HepG2 (cell line): ENCODE results near the gene NACC2. TPM values are rescaled to one million over a fixed set of nuclear protein-coding genes. Genes with fewer than 3 reads are reported as not detected.

ENCODE experiments used
- CAMTA2 ChIP-seq: sonication (generic); formaldehyde crosslinking; IDR thresholded peaks from 2 replicates; pipeline ENCODE4 v1.4.0; 2020; ENCODE audit warnings: mild to moderate bottlenecking, missing genetic modification reagents, borderline replicate concordance
- CENPBD1 ChIP-seq: sonication (generic); formaldehyde crosslinking; IDR thresholded peaks from 2 replicates; pipeline ENCODE4 v1.8.0; 2022; ENCODE audit warnings: missing genetic modification reagents, low read depth, mild to moderate bottlenecking, borderline replicate concordance
- FOXA3 ChIP-seq: IDR thresholded peaks from 2 replicates; pipeline ENCODE4 v1.6.1; 2016; ENCODE audit warnings: missing genetic modification reagents, missing compliant biosample characterization
- FOXK2 ChIP-seq: fragments of 450-650 bp; IDR thresholded peaks from 2 replicates; pipeline ENCODE4 v1.6.1; 2016
- FOXO1 ChIP-seq: sonication (generic); formaldehyde crosslinking; IDR thresholded peaks from 2 replicates; pipeline ENCODE4 v1.4.0; 2020; ENCODE audit warnings: missing genetic modification reagents
- IKZF4 ChIP-seq: sonication (generic); formaldehyde crosslinking; IDR thresholded peaks from 2 replicates; pipeline ENCODE4 v1.5.1; 2020; ENCODE audit warnings: borderline replicate concordance, mild to moderate bottlenecking, low read depth, missing genetic modification reagents; ENCODE audit errors: not compliant biosample characterization
- KDM5A ChIP-seq: fragments of 200-600 bp; sonication (generic); IDR thresholded peaks from 2 replicates; pipeline ENCODE4 v1.7.0; 2018; ENCODE audit warnings: antibody characterized with exemption, mild to moderate bottlenecking, low read length, borderline replicate concordance
- MTA3 ChIP-seq: sonication (generic); formaldehyde crosslinking; IDR thresholded peaks from 2 replicates; pipeline ENCODE4 v1.4.0; 2020; ENCODE audit warnings: missing genetic modification reagents
- RBFOX2 ChIP-seq: fragments of 200-400 bp; formaldehyde crosslinking; IDR thresholded peaks from 2 replicates; pipeline ENCODE4 v1.6.1; 2017; ENCODE audit warnings: low read depth, mild to moderate bottlenecking, low read length
- REPIN1 ChIP-seq: sonication (generic); formaldehyde crosslinking; IDR thresholded peaks from 2 replicates; pipeline ENCODE4 v1.8.0; 2022; ENCODE audit warnings: missing genetic modification reagents, low read depth, mild to moderate bottlenecking, borderline replicate concordance
- SMARCE1 ChIP-seq: fragments of 450-650 bp; IDR thresholded peaks from 2 replicates; pipeline ENCODE4 v1.6.1; 2017; ENCODE audit warnings: borderline replicate concordance
- TBL1XR1 ChIP-seq: fragments of 150-350 bp; IDR thresholded peaks from 2 replicates; pipeline ENCODE4 v1.6.1; 2014; ENCODE audit warnings: borderline replicate concordance, low read length; ENCODE audit not compliant: partially characterized antibody
- TCF7 ChIP-seq: sonication (generic); IDR thresholded peaks from 2 replicates; pipeline ENCODE4 v1.6.1; 2016; ENCODE audit warnings: antibody characterized with exemption, low read depth
- ZBTB14 ChIP-seq: sonication (generic); formaldehyde crosslinking; IDR thresholded peaks from 2 replicates; pipeline ENCODE4 v1.4.0; 2020; ENCODE audit warnings: missing genetic modification reagents
- ZBTB20 ChIP-seq: sonication (generic); formaldehyde crosslinking; IDR thresholded peaks from 2 replicates; pipeline ENCODE4 v1.8.1; 2023; ENCODE audit warnings: missing genetic modification reagents, low read depth, mild to moderate bottlenecking, borderline replicate concordance
- ZFP41 ChIP-seq: sonication (generic); formaldehyde crosslinking; IDR thresholded peaks from 2 replicates; pipeline ENCODE4 v1.4.0; 2020; ENCODE audit warnings: mild to moderate bottlenecking, missing genetic modification reagents, borderline replicate concordance
- ZNF101 ChIP-seq: sonication (generic); formaldehyde crosslinking; IDR thresholded peaks from 2 replicates; pipeline ENCODE4 v1.4.0; 2020; ENCODE audit warnings: mild to moderate bottlenecking, low read depth, missing genetic modification reagents, borderline replicate concordance
- ZNF256 ChIP-seq: sonication (generic); formaldehyde crosslinking; conservative IDR thresholded peaks from 2 replicates; pipeline ENCODE4 v1.4.0; 2020; ENCODE audit warnings: missing genetic modification reagents
- ZNF552 ChIP-seq: sonication (generic); formaldehyde crosslinking; IDR thresholded peaks from 2 replicates; pipeline ENCODE4 v1.9.0; 2022; ENCODE audit warnings: missing genetic modification reagents, mild to moderate bottlenecking, borderline replicate concordance
- ZNF589 ChIP-seq: sonication (generic); formaldehyde crosslinking; conservative IDR thresholded peaks from 2 replicates; pipeline ENCODE4 v1.8.0; 2022; ENCODE audit warnings: mild to moderate bottlenecking, moderate library complexity, missing genetic modification reagents
- ZNF629 ChIP-seq: sonication (generic); formaldehyde crosslinking; conservative IDR thresholded peaks from 2 replicates; pipeline ENCODE4 v1.5.0; 2020; ENCODE audit warnings: missing genetic modification reagents
- ZNF724P ChIP-seq: sonication (generic); formaldehyde crosslinking; IDR thresholded peaks from 2 replicates; pipeline ENCODE4 v1.8.0; 2022; ENCODE audit warnings: missing genetic modification reagents, borderline replicate concordance
- ZNF780A ChIP-seq: sonication (generic); formaldehyde crosslinking; IDR thresholded peaks from 2 replicates; pipeline ENCODE4 v1.8.0; 2022; ENCODE audit warnings: mild to moderate bottlenecking, missing genetic modification reagents, moderate library complexity
- ZNF850 ChIP-seq: sonication (generic); formaldehyde crosslinking; conservative IDR thresholded peaks from 2 replicates; pipeline ENCODE4 v1.9.0; 2021; ENCODE audit warnings: mild to moderate bottlenecking, missing genetic modification reagents
- polyA plus RNA-seq, 8 experiments: library from polyadenylated mRNA; depleted of rRNA in 3 of 8; stranded (reverse) in 7 of 8; unstranded in 1 of 8; fragments of >200 nt; fragmentation: Illumina TruSeq in 4 of 8; extraction: Trizol in 4 of 8; gene quantifications; 2 replicates each; pipeline versions ENCODE4 v1.2.1 to v1.2.3, GENCODE V29; 2011 to 2016; ENCODE audit warnings: low read depth in 4 of 8, missing spikeins in 1 of 8, mixed read lengths in 1 of 8; ENCODE audit not compliant: insufficient read depth in 1 of 8
- total RNA-seq, 5 experiments: library from RNA; depleted of rRNA; stranded (reverse); fragments of >200 nt; fragmentation: Illumina TruSeq; extraction: Trizol; gene quantifications; 2 replicates each; pipeline ENCODE4 v1.2.3, GENCODE V29; 2016; ENCODE audit warnings: low read depth in 1 of 5
- TF ChIP-seq, protein P1 (sequence below): sonication (generic); formaldehyde crosslinking; IDR thresholded peaks from 2 replicates; pipeline ENCODE4 v1.5.1; 2020; ENCODE audit warnings: mild to moderate bottlenecking, missing genetic modification reagents, moderate library complexity
- TF ChIP-seq, protein P2 (sequence below): sonication (generic); formaldehyde crosslinking; IDR thresholded peaks from 2 replicates; pipeline ENCODE4 v1.5.0; 2020; ENCODE audit warnings: mild to moderate bottlenecking, missing genetic modification reagents

Gene NACC2
- total and polyA plus RNA-seq, 2 of the 13 experiments (the other 11 are each of a cell fraction or from before 2014, with no cell fraction given), result 5.9 to 12.3 TPM

DNA sequence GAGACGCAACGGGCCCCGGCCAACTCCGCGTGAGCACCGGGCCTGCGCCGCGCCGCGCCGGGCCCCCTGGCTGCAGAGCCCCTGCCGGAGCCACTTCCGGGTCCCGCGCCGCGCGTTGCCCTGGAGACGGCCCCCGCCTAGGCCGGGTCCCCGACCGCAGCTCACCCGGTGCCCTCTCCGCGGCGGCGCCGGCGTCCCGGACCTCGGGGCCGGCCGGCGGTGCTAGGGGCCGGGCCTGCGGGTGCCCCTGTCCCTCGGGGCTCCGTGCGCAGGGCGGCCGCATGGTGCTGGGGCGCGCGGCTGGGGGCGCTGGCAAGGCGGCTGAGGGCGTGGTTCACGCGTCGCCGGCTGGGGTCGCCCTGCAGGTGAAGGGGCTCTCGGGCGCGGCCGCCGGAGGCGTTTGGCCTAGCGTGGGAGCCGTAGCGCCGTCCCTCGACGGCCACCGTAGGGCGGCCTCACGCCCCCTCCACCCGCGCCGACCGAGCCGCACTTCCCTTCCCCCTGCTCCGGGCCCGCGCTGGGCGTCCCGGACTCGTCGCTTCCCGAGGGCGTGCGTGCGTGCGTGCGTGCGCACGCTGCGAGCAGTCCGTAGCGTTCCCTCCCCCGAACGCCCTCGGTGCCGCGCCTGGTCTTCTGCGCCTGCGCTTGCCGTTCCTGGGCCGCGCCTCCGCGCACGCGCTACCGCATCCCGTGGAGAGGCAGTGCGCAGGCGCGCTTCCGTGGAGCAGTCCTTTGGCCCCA, 23.4 kb upstream of the NACC2 start, which contains the start of gene TMEM250 (continued):
- TF ChIP-seq RBFOX2 (no peak), CENPBD1 (CRISPR knock-in tag) (no peak; the same call in 1 of the 2 replicates), ZNF850 (CRISPR knock-in tag) (no peak), FOXK2 (no peak), FOXO1 (peak; percentile 55), ZNF629 (CRISPR knock-in tag) (no peak), ZFP41 (no peak), ZBTB14 (CRISPR knock-in tag) (peak; percentile 94), MTA3 (CRISPR knock-in tag) (no peak), TBL1XR1 (no peak), FOXA3 (no peak), REPIN1 (CRISPR knock-in tag) (peak; percentile 60), ZNF256 (CRISPR knock-in tag) (no peak), SMARCE1 (no peak), ZNF101 (CRISPR knock-in tag) (no peak; the same call in 1 of the 2 replicates), KDM5A (no peak; the same call in 1 of the 2 replicates), ZBTB20 (CRISPR knock-in tag) (no peak), TCF7 (no peak), ZNF780A (no peak), ZNF552 (CRISPR knock-in tag) (peak; percentile 77; the same call in 1 of the 2 replicates), IKZF4 (CRISPR knock-in tag) (no peak), CAMTA2 (CRISPR knock-in tag) (peak; percentile 25), ZNF724P (0 out of 2 replicates have a peak, but pooled peaks have one; percentile 60), ZNF589 (CRISPR knock-in tag) (0 out of 2 replicates have a peak, but pooled peaks have one; percentile 13)
- TF ChIP-seq, protein P1, sequence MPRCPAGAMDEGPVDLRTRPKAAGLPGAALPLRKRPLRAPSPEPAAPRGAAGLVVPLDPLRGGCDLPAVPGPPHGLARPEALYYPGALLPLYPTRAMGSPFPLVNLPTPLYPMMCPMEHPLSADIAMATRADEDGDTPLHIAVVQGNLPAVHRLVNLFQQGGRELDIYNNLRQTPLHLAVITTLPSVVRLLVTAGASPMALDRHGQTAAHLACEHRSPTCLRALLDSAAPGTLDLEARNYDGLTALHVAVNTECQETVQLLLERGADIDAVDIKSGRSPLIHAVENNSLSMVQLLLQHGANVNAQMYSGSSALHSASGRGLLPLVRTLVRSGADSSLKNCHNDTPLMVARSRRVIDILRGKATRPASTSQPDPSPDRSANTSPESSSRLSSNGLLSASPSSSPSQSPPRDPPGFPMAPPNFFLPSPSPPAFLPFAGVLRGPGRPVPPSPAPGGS (CRISPR knock-in tag), result no peak; the same call in 1 of the 2 replicates
- TF ChIP-seq, protein P2, sequence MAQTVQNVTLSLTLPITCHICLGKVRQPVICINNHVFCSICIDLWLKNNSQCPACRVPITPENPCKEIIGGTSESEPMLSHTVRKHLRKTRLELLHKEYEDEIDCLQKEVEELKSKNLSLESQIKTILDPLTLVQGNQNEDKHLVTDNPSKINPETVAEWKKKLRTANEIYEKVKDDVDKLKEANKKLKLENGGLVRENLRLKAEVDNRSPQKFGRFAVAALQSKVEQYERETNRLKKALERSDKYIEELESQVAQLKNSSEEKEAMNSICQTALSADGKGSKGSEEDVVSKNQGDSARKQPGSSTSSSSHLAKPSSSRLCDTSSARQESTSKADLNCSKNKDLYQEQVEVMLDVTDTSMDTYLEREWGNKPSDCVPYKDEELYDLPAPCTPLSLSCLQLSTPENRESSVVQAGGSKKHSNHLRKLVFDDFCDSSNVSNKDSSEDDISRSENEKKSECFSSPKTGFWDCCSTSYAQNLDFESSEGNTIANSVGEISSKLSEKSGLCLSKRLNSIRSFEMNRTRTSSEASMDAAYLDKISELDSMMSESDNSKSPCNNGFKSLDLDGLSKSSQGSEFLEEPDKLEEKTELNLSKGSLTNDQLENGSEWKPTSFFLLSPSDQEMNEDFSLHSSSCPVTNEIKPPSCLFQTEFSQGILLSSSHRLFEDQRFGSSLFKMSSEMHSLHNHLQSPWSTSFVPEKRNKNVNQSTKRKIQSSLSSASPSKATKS, result no peak
